AML-193 (cell line): ENCODE results near the gene THPO.

Source experiments
- DNase-seq, 2 experiments: peaks; one replicate each; lab custom pipeline; 2025; lab: John Stamatoyannopoulos, UW

The THPO gene

DNA sequence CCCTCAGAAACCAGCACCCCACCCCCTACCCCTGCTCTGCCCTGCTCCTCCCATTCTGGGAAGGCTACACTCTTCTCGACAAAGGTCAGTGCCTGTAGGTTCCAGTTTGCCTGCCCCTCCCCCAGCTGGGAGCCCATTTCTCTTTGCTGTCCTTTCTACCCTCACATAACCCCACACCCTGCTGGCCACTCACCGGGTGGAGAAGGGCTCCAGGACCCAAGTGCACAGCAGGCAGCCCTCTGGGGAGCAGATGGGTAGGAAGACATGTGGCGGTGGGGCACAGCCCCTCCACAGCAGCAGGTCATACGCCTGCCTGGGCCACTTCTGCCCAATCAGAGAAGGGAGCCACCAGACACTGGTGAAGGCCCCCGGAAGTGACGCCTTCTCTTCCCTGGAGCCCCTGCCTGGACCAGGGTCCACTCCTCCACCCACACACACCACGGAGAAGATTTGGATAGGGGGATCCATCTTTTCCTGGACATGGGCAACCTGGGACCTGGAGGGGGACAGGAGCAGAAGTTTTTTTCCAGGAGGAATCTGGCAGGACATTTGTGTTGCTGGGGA is at the start of gene THPO:
THPO (minus strand) TSS at position 326 of the 564 bp plus-strand sequence. CDS start 1,948 bp downstream, outside the sequence.
- no peak for DNase-seq

DNA sequence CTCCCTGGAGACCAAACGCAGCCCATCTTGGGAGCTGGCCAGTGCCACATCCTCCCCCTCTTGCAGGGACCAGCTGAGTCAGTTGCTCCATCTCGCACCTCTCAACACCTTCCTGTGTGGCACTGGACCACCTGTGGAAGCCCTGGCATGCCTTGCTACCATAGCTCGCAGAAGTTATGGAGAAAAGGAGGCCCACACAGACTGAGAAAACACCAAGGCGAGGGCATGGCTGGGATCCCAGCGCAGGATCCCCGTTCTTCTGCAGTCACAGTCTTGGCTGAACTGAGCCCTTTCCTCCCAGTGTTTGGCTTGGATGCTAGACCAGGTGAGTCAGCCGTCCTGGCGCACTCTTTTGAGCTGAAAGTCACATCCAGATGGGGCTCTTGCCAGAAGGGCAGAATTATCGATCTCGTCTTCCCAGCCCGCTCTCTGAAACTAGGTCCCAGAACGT is 48.7 kb upstream of the THPO start:
- DNase-seq: no peak

DNA sequence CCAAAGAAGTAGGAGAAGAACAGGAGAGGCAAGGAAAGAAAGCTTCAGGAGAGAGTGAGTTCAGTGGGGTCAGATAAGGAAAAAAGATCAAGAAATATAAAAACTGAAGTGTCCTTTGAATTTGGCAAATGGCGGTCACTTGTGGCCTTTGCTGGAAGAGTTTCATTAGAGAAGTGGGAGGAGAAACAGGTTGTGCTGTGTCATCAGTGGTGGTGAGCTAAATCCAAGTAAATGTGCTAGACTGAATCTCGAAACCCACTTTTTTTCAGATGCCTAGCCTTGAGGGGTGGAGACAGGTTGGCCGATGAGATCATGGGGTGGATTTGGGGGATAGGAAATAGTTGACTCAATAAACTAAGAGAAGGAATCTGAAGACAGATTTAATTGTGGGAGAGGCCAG is 45.6 kb upstream of the THPO start:
- no peak for DNase-seq

DNA sequence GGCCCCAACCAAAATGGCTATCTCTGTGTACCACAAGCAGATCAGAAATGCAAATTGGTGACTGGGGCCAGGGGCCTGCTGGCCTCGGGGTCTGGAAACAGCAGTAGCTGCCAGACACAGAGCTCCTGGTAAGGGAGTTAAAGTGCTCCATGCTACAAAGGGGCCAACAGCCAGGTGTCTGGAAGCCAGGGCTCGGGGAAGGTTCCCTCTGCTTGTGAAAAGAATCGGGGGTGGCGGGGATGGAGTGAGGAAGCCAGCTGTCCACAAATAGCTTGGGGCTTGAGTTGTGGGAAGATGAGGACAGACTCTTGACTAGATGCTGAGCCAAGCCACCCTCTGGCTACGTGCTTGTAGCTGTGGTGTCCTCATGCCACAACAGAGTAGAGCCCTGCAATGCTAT is 41.2 kb upstream of the THPO start:
- no peak for DNase-seq

DNA sequence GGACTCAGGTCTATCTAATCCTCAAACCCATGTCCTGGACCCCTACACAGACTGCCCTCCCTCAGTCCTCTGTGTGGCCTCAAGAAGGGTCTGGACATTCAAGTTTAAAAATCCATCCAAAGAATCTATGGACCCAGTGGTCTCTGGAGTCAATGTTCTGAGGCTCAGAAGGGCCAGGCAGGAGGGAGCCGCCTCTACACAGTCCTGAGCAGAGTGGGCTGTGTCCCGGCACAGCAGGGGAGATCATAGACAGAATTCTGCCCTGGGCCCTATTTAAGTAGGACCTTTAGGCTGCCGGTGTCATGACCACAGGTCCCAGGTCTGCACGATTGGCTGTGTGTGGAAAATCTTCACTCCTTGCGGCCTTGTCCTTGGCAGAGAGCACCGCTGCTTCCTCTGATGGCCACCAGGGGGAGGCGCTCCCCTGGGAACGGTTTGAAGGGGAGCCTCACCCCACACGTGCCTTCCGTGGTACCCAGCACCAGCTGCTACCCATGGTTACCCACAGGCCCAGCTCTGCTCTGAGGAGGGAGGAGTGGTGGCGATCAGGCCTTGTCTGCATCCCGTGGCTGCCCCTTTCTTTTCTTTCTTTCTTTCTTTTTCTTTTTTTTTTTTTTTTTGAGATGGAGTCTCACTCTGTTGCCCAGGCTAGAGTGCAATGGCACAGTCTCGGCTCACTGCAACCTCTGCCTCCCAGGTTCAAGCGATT is 39.8 kb upstream of the THPO start:
- DNase-seq: peak; percentile 61 to 71

DNA sequence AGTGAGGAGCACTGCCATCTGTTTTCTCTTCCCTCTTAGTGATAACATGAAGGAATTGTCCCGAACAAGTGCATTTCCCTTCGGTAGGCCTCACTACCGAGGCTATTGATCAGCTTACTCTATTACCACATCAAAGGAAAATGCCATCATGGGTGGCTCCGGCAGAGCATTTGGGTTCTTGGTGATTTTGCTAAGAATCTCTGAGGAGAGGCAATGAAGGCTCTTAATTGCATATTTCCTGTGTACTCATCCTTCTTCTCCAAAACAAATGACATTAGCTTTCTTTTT is 37.1 kb upstream of the THPO start:
- DNase-seq: no peak

DNA sequence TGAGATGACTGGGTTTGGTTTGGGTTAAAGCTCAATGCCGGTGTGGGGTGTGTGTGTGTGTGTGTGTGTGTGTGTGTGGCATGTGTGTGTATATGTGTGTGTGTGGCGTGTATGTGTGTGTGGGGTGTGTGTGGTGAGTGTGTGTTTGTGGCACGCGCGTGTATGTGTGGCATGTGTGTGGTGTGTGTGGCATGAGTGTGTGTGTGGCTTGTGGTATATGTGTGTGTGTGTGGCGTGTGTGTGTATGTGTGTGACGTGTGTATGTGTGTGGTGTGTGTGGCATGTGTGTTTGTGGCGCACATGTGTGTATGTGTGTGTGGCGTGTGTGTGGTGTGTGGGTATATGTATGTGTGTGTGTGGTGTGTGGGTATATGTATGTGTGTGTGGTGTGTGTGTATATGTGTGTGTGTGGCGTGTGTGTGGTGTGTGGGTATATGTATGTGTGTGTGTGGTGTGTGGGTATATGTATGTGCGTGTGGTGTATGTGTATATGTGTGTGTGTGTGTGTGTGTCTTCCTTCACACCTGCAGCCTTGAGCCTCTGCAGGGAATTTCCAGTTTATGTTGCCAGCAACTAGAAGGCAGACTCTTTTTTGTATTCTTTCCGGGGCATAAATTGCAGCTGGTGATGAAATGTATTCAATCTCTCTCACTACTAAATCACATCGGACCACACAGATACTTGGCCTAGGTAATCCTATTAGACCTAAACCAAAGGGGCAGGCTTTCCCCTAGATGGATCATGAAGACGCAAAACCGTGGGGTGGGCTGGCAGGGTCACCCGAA is 36.6 kb upstream of the THPO start:
- DNase-seq: no peak

DNA sequence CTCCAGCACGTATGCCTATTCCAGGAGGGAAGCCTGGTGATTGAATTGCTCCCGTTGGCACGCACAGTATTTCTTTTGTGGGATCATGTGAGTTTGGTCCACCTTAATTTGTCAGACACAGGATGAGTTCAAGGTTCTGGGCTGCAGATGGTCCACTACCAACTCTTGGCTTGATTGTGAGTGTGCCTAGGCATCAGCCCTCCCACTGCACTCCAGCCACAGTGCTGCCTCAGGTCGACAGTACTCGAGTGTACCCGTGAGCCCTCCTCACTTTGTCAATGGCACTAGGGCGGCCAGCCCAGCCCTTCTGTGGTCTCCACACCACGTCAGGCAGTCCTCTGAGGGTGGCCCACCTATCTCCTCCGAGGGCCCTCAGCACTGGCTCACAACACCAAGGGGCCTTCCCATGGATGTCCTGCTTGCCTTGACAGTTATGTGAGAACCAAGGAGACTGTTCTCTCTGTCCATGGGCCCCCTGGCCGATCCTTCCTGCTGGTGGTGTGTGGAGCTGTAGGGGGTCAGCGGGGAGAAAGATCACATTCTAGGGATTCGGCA is 32.0 kb upstream of the THPO start:
- DNase-seq: no peak

DNA sequence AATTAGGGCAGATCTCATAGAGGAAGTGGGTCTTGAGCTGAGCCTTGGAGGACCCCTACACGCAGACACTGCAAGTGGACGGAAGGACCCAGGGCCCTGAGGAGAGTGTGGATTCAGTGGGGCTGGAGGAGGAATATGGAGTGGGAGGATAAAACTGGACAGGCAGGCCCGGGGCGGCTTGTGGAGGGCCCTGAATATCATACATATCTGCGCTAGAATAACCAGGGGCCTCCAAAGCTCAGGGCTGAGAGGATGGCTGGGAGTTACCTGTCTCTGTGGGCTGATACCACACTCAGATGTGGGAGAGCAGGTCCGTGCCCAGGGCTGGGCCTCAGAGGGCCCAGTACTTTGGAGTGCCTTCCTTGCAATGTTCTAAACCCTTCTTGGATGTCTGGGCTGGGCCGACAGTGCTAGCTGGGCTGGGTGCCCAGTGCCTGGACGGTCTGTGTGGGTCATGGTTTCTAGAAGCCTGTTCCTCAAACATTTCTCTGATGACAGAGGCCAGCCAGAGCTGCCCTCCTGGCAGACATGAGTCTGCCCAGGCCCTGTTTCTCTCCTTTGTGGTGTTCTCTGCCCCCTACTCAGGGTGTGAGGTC is 31.4 kb upstream of the THPO start:
- DNase-seq: no peak

DNA sequence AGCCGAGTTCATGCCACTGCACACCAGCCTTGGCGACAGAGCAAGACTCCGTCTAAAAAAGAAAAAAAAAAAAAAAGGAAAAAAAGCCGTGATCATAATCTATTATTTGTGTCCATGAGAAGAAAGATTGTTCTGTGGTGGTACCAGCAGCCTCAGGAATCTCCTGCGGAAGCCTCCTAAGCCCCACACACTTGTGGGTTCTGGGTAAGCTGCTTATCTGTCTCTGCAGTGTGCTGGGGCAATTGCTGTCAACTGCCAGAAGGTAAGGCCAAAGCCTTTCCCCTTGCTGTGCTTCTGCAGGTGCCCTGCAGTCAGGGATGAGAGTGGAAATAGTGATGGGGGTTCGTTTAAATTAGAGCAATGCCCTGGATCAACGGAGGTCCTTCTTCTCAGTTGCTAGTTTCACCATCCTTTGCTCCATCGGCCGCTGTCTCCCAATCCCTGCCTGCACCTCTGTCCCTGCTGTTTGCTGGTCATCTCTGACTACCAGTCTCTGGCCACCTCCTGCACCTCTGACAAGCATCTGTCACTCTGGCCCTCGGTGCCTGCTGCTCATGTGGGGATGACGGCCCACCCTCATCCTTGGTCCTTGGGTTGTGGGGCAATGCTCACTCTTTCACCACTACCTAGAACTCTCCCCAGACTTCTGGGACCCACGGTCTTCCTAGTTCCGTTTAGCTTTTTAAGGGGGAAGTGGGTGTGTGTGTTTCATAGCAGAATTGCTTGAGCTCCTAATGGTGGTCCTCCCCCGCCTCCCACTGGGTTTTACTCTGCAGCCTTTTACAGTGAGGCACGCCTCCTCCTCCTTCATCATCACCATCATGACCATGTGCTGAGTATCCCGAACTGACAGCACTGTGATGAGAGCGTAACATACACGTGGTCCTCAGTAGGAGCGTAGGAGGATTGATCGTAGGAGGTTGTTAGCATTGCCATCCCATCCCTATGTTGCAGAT is 27.3 kb upstream of the THPO start:
- DNase-seq: no peak

DNA sequence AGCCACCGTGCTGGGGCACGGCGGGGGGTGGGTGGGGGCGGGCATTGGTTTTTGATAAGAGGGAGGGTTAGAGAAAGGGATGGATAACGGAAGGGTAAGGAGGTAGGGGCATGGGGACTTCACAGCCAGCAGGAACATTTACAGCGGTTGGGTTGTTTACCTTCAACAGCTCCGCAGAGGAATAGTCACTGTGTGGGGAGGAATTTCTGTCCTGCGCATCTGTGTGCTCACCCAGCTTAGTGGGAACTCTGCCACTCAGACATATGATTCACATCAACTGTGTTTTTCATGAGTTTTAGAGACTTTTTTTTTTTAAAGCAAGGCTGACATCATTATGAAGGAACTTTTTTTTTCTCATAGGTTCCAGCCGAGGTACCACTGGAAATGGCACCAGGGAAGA is 21.4 kb upstream of the THPO start:
- no peak for DNase-seq

DNA sequence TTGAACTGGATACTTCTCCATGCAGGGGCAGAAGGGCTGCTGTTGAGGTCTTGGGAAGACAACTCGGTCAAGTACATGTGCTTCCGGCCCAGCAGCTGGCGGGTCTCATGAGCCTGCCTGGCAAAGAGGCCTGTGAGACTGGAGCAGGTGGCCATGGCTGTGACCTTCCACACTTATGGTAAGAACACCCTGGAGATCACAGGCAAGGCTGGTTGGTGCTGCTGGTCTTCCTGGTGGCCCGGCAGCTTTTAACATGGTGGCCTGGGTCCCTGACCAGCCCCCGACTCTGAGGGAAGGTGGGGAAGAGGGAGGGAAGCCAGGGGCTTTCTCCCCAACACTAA is 17.3 kb upstream of the THPO start:
- DNase-seq: no peak

DNA sequence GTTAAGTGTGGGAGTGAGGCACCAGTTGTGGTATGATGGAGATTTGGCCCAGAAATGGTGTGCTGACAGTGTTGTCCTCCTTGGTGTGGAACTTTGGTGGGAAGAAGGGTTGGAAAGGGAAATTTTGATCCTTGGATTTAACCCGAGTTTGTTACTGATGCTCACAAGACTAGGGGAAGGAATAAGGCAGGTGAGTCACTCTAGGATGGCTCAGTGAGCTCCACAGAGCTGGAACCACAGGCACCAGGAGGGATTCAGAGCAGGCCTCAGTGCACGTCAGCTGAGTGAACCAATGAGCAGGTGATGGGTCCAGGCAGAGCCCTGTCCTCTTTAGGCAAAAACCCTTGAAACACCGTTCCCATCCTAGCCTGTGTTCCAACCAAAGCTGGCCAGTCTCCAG is 13.3 kb upstream of the THPO start:
- DNase-seq: no peak

DNA sequence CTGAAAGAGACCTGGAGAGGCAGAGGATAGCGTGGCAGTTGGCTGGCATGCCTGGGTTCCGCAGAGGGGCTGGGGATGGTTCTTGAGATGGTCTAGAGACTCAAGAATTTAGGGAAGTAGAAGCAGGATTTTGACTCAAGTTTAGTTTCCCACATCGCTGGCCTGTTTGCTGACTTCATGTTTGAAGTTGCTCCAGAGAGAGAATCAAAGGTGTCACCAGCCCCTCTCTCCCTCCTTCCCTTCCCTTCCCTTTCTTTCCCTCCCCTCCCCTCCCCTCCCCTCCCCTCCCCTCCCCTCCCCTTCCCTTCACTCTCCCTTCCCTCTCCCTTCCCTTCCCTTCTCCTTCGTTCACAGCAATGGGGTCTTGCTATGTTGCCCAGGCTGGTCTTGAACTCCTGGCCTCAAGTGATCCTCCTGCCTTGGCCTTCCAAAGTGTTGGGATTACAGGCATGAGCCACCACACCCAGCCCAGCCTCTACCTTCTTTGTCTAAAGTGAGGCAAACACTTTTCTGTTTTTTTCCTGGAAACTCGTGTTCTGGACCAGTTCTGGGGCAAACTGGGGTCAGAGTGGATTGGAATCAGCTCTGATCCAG is 12.0 kb upstream of the THPO start:
- no peak for DNase-seq

DNA sequence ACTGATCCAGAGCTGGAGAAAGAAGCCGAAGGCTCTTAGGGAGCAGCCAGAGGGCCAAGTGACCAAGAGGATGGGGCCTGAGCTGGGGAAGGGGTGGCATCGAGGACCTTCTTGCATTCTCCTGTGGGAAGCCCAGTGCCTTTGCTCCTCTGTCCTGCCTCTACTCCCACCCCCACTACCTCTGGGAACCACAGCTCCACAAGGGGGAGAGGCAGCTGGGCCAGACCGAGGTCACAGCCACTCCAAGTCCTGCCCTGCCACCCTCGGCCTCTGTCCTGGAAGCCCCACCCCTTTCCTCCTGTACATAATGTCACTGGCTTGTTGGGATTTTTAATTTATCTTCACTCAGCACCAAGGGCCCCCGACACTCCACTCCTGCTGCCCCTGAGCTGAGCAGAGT is 11.4 kb upstream of the THPO start:
- no peak for DNase-seq

DNA sequence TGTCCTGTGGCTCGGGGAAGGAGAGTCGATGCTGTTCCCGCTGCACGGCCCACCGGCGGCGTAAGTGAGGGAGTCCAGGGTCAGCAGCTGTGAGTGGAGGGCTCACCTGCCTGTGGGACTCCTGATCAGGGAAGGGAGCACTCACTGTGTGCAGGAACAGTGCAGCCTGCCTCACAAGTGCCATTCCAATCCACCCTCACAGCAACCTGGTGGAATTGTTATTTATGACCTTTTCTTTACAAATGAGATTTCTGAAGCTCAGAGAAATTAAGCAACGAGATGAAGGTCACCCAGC is 10.9 kb upstream of the THPO start:
- DNase-seq: no peak

DNA sequence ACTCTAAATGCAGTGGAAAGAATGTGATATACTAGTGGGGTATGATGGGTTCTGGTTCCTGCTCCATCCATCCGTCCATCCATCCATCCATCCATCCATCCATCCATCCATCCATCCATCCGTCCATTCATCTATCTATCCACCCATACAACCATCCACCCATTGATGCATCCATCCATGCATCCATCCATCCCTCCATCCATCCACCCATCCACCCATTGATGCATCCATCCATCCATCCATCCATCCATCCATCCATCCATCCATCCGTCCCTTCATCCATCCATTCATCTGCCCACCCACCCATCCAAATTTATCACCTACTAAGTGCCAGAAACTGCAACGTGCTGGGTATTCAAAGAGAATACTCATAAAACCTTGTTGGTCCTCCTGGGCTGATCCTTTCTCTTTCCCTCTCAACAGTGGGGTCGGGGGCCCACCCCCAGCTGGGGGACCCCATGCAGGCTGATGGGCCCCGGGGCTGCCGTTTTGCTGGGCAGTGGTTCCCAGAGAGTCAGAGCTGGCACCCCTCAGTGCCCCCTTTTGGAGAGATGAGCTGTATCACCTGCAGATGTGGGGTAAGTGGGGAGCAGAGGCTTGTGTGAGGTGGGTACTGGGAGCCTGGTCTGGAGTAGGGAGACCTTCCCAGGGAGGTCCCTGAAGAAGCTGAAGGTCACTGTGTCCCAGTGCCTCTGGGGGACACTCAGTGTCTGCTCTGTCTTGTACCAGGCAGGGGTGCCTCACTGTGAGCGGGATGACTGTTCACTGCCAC is 10.3 kb upstream of the THPO start:
- no peak for DNase-seq

DNA sequence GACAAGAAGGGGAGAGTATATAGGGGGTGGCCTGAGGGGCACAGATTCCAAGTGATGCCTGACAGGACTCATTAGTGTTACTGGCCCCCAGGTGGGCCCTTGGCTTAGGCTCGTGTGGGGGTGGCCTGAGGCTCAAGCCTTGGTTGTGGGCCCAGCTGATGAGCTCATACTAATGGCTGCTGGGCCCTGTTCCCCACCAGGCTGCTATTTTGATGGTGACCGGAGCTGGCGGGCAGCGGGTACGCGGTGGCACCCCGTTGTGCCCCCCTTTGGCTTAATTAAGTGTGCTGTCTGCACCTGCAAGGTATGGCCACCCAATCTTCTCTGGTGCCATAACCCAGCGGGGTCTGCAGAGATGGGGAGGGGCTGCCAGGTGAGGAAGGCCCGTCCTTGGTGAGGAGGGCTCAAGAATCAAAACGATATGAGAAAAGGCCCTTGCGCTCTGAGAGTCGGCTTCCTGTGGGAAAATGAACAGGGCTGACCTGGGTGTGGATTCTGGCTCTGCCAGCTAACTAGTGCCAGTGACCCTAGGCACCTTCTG is 9.2 kb upstream of the THPO start:
- no peak for DNase-seq

DNA sequence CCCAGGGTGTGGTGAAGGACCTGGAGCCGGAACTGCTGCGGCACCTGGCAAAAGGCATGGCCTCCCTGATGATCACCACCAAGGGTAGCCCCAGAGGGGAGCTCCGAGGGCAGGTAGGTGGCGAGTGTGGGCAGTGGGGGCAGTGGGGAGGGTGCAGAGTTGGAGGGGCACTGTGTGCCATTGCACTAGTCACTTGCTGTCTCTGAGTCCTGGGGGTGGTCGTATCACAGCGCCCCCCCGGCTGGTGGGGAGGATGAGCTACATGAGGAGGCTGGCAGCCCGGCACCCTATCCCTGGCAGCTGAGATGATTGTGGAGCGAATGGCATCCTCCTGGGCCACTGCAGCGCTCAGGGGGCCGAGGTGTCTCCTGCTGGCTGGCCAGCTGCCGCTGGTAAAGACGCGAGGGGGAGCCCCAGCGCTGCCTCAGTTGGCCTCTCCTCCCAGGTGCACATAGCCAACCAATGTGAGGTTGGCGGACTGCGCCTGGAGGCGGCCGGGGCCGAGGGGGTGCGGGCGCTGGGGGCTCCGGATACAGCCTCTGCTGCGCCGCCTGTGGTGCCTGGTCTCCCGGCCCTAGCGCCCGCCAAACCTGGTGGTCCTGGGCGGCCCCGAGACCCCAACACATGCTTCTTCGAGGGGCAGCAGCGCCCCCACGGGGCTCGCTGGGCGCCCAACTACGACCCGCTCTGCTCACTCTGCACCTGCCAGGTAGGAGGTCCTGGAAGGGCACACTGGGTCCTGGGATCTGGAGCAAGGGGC is 8.2 kb upstream of the THPO start:
- no peak for DNase-seq
